SK-N-SH (cell line): ENCODE results near the gene CAPZA2. TPM values are rescaled to one million over a fixed set of nuclear protein-coding genes. Genes with fewer than 3 reads are reported as not detected.

Source experiments
- CTCF ChIA-PET: fragments of 300-600, 350-600 bp; formaldehyde crosslinking; extraction: SDS; loops from one replicate; lab custom pipeline; 2021; lab: Yijun Ruan, JAX
- POLR2A ChIA-PET: fragments of 350-600 bp; sonication (Branson Sonifier 250); formaldehyde crosslinking; extraction: SDS; loops from one replicate; lab custom pipeline; 2020; ENCODE audit warnings: antibody characterized with exemption, inconsistent platforms; lab: Yijun Ruan, JAX
- DNase-seq: peaks from one replicate; pipeline ENCODE4 v3.0.0; 2012
- H2AFZ ChIP-seq: fragments of 200-600 bp; sonication (generic); 2 replicates; pipeline ENCODE4 v1.8.1; 2016; ENCODE audit warnings: antibody characterized with exemption, mild to moderate bottlenecking, low read depth
- H3F3A ChIP-seq: fragments of 200-600 bp; sonication (generic); replicated peaks from 2 replicates; pipeline ENCODE3; 2016; ENCODE audit warnings: antibody characterized with exemption, mild to moderate bottlenecking; ENCODE audit not compliant: insufficient read depth
- H3K27ac ChIP-seq, 2 experiments: fragments of 200-500 bp in 1 of 2; fragments of 200-600 bp in 1 of 2; sonication (Bioruptor generic) in 1 of 2; sonication (generic), shearing (Covaris generic) in 1 of 2; 2 replicates each; pipeline versions ENCODE4 v1.5.1 to v1.6.1; 2014 to 2016; ENCODE audit warnings: low read depth in 2 of 2, inconsistent platforms in 1 of 2, low read length in 1 of 2, mild to moderate bottlenecking in 1 of 2, mixed read lengths in 1 of 2
- H3K27me3 ChIP-seq: fragments of 200-600 bp; sonication (generic), shearing (Covaris generic); 2 replicates; pipeline ENCODE4 v1.6.1; 2016; ENCODE audit warnings: mixed run types; ENCODE audit not compliant: insufficient read depth
- H3K36me3 ChIP-seq, 2 experiments: fragments of 200-500 bp in 1 of 2; fragments of 200-600 bp in 1 of 2; sonication (Bioruptor generic) in 1 of 2; sonication (generic) in 1 of 2; replicated peaks in 1 of 2; 2 replicates each; pipeline versions ENCODE3 to v1.5.1; 2014 to 2016; ENCODE audit warnings: low read length in 1 of 2, mild to moderate bottlenecking in 1 of 2; ENCODE audit not compliant: insufficient read depth in 2 of 2, control insufficient read depth in 1 of 2
- H3K4me1 ChIP-seq, 2 experiments: fragments of 200-500 bp in 1 of 2; fragments of 200-600 bp in 1 of 2; sonication (Bioruptor generic) in 1 of 2; sonication (generic), shearing (Covaris generic) in 1 of 2; 2 replicates each; pipeline versions ENCODE4 v1.5.1 to v1.6.1; 2014 to 2016; ENCODE audit warnings: low read depth in 1 of 2, low read length in 1 of 2, mixed run types in 1 of 2; ENCODE audit not compliant: insufficient read depth in 2 of 2, control insufficient read depth in 1 of 2
- H3K4me2 ChIP-seq: fragments of 200-600 bp; sonication (generic), shearing (Covaris generic); 2 replicates; pipeline ENCODE4 v1.6.1; 2017; ENCODE audit warnings: mixed run types
- H3K4me3 ChIP-seq, 2 experiments: fragments of 200-500 bp in 1 of 2; fragments of 200-600 bp in 1 of 2; sonication (Bioruptor generic) in 1 of 2; sonication (generic), shearing (Covaris generic) in 1 of 2; 2 replicates each; pipeline versions ENCODE4 v1.5.1 to v1.8.1; 2014 to 2016; ENCODE audit warnings: low read depth in 2 of 2, inconsistent platforms in 1 of 2, low read length in 1 of 2, mild to moderate bottlenecking in 1 of 2, mixed read lengths in 1 of 2, moderate library complexity in 1 of 2
- H3K79me2 ChIP-seq: fragments of 200-600 bp; sonication (generic); 2 replicates; pipeline ENCODE4 v1.8.1; 2017; ENCODE audit warnings: mild to moderate bottlenecking; ENCODE audit not compliant: insufficient read depth
- H3K9ac ChIP-seq: fragments of 200-600 bp; sonication (generic); 2 replicates; pipeline ENCODE4 v1.6.1; 2017; ENCODE audit warnings: mixed run types
- H3K9me2 ChIP-seq: fragments of 200-600 bp; sonication (generic); 2 replicates; pipeline ENCODE4 v1.6.1; 2017; ENCODE audit warnings: mixed run types
- H3K9me3 ChIP-seq: fragments of 200-600 bp; sonication (generic); 2 replicates; pipeline ENCODE4 v1.6.1; 2017; ENCODE audit warnings: mixed run types, mild to moderate bottlenecking, moderate library complexity
- H4K20me1 ChIP-seq: fragments of 200-600 bp; sonication (generic); 2 replicates; pipeline ENCODE4 v1.6.1; 2017; ENCODE audit warnings: mild to moderate bottlenecking, mixed run types; ENCODE audit not compliant: insufficient read depth
- CHD2 ChIP-seq: fragments of 150-350 bp; IDR thresholded peaks from 2 replicates; pipeline ENCODE4 v1.6.1; 2018; ENCODE audit warnings: low read length; ENCODE audit not compliant: partially characterized antibody
- CTCF ChIP-seq: fragments of 200-600 bp; sonication (generic); IDR thresholded peaks from 2 replicates; pipeline ENCODE4 v1.6.1; 2017; ENCODE audit warnings: antibody characterized with exemption, mild to moderate bottlenecking, moderate library complexity
- EP300 ChIP-seq, 2 experiments: IDR thresholded peaks; 2 replicates each; pipeline versions ENCODE4 v1.4.0 to v1.6.1; 2012; ENCODE audit warnings: borderline replicate concordance in 1 of 2, low read depth in 1 of 2, low read length in 1 of 2
- EZH2phosphoT487 ChIP-seq: fragments of 200-600 bp; sonication (generic); IDR thresholded peaks from 2 replicates; pipeline ENCODE4 v1.6.1; 2017; ENCODE audit warnings: low read depth, mixed run types, mild to moderate bottlenecking, antibody characterized with exemption, moderate library complexity, borderline replicate concordance
- FOSL2 ChIP-seq: IDR thresholded peaks from 2 replicates; pipeline ENCODE4 v1.4.0; 2012; ENCODE audit warnings: low read depth, mild to moderate bottlenecking, moderate library complexity, borderline replicate concordance
- FOXJ3 ChIP-seq: sonication (generic); formaldehyde crosslinking; IDR thresholded peaks from 2 replicates; pipeline ENCODE4 v1.5.1; 2020; ENCODE audit warnings: mild to moderate bottlenecking, missing genetic modification reagents
- FOXM1 ChIP-seq: IDR thresholded peaks from 2 replicates; pipeline ENCODE4 v1.4.0; 2012; ENCODE audit warnings: low read depth, mild to moderate bottlenecking
- GABPA ChIP-seq: IDR thresholded peaks from 2 replicates; pipeline ENCODE4 v1.4.0; 2012; ENCODE audit warnings: low read depth, mild to moderate bottlenecking
- GATA2 ChIP-seq: sonication (generic); formaldehyde crosslinking; IDR thresholded peaks from 2 replicates; pipeline ENCODE4 v1.5.0; 2020; ENCODE audit warnings: mild to moderate bottlenecking, missing genetic modification reagents
- JUND ChIP-seq: IDR thresholded peaks from 2 replicates; pipeline ENCODE4 v1.4.0; 2012
- NRF1 ChIP-seq: IDR thresholded peaks from 2 replicates; pipeline ENCODE4 v1.6.1; 2012; ENCODE audit warnings: low read depth, mild to moderate bottlenecking, low read length
- RFX5 ChIP-seq: IDR thresholded peaks from 2 replicates; pipeline ENCODE4 v1.6.1; 2012; ENCODE audit warnings: mild to moderate bottlenecking, improper control_type of control experiment, low read length
- RXRA ChIP-seq: IDR thresholded peaks from 2 replicates; pipeline ENCODE4 v1.4.0; 2012; ENCODE audit warnings: low read depth, mild to moderate bottlenecking, borderline replicate concordance
- SMC3 ChIP-seq: IDR thresholded peaks from 2 replicates; pipeline ENCODE4 v1.6.1; 2012; ENCODE audit warnings: low read depth, low read length, improper control_type of control experiment
- TCF12 ChIP-seq: IDR thresholded peaks from 2 replicates; pipeline ENCODE4 v1.4.0; 2012
- YY1 ChIP-seq: IDR thresholded peaks from 2 replicates; pipeline ENCODE4 v1.4.0; 2012; ENCODE audit warnings: low read depth, mild to moderate bottlenecking
- WGBS: methylation state at CpG from one replicate; pipeline ENCODE4 v1.1.6; 2017; ENCODE audit warnings: low lambda C conversion rate; 5-methylcytosine and 5-hydroxymethylcytosine counted together
- polyA plus RNA-seq, 3 experiments: library from polyadenylated mRNA; depleted of rRNA; stranded (reverse); fragments of >200 nt; gene quantifications; 2 replicates each; pipeline ENCODE4 v1.2.3, GENCODE V29; 2012
- TF ChIP-seq, protein P1 (sequence below): IDR thresholded peaks from 2 replicates; pipeline ENCODE4 v1.4.0; 2012; ENCODE audit warnings: low read depth, borderline replicate concordance

The CAPZA2 gene
- polyA plus RNA-seq, 1 of the 3 experiments (the other 2 are of a cell fraction), result 44.6 TPM

DNA sequence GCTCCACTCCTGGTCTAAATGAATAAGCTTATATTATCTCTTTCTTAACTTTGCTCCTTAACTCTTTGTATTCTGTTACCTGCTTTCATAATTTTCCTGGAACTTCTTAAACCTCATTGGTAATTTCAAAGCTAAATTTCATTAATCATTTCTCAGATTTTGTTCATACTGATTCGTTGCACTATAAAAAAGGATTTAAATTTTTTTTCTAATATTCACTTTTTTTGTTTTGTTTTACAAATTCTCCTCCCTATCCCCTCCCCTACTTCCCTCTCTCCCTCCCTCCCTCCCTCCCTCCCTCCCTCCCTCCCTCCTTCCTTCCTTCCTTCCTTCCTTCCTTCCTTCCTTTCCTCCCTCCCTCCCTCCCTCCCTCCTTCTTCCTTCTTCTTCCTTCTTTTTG lies 105.6 kb downstream of the CAPZA2 start:
- Histone ChIP-seq H3K9me3 (no peaks in the 10 kb centered on the region), H3K4me2 (no peak overlapping the region), H3K9ac (no peak overlapping the region), H3K36me3 (no peaks in the 10 kb centered on the region), H3K4me3 (no peak overlapping the region), H4K20me1 (no peaks in the 10 kb centered on the region), H2AFZ (no peak overlapping the region), H3K79me2 (peaks cover 58% of the 10 kb centered on the region), H3K27me3 (no peaks in the 10 kb centered on the region), H3K4me1 (peaks cover 0 to 6% of the 10 kb centered on the region in 2 experiments; a peak in 2 of 4 replicates)
- POLR2A ChIA-PET, result no interaction called here
- 69% methylated on average over 1 of the region's 1 CpG for WGBS
- CTCF ChIA-PET, result interaction anchor here (1.4 to 6.4 kb wide), 4 partner anchors 11 to 159 kb away, joined by 5 to 57 read pairs (median 6); no protein-coding TSS in a partner anchor
- DNase-seq, result no peak
- TF ChIP-seq GABPA (no peak), JUND (no peak), RFX5 (no peak), EZH2phosphoT487 (no peak), FOXM1 (no peak), CHD2 (no peak), RXRA (no peak), GATA2 (CRISPR knock-in tag) (no peak)
- TF ChIP-seq, protein P1, sequence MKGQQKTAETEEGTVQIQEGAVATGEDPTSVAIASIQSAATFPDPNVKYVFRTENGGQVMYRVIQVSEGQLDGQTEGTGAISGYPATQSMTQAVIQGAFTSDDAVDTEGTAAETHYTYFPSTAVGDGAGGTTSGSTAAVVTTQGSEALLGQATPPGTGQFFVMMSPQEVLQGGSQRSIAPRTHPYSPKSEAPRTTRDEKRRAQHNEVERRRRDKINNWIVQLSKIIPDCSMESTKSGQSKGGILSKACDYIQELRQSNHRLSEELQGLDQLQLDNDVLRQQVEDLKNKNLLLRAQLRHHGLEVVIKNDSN, result no peak
- TF ChIP-seq, all 33 proteins: peak for 0
- no peak overlapping the region for H3K27ac ChIP-seq
- no peaks in the 10 kb centered on the region for H3F3A ChIP-seq
- H3K9me2 ChIP-seq, result no peaks in the 10 kb centered on the region

GRCh38 chr7:116968631-116969030 lies 106.2 kb downstream of the CAPZA2 start:
- H3K9me3 ChIP-seq, result no peaks in the 10 kb centered on the region
- peaks cover 59% of the 10 kb centered on the region for H3K79me2 ChIP-seq
- H3K27me3 ChIP-seq, result no peaks in the 10 kb centered on the region
- POLR2A ChIA-PET, result no interaction called here
- H4K20me1 ChIP-seq, result no peaks in the 10 kb centered on the region
- no peak for DNase-seq
- no peak overlapping the region for H2AFZ ChIP-seq
- TF ChIP-seq, protein P1, result no peak
- TF ChIP-seq FOXM1, result no peak
- TF ChIP-seq FOSL2, result no peak
- TF ChIP-seq SMC3, result no peak
- no peak for TF ChIP-seq EP300 (IDR thresholded peaks at IDR 0.05; ENCODE audit: borderline replicate concordance in 1 of 2, low read depth in 1 of 2, low read length in 1 of 2)
- TF ChIP-seq YY1, result no peak
- no peak for TF ChIP-seq TCF12
- no peak for TF ChIP-seq NRF1
- no peak for TF ChIP-seq CTCF
- TF ChIP-seq RFX5, result no peak
- no peak for TF ChIP-seq FOXJ3 (CRISPR knock-in tag)
- H3K4me2 ChIP-seq, result no peak overlapping the region
- H3K36me3 ChIP-seq, result peaks cover 0 to 5% of the 10 kb centered on the region in 2 experiments
- no peak overlapping the region for H3K9ac ChIP-seq
- peaks cover 0 to 6% of the 10 kb centered on the region in 2 experiments; a peak in 2 of 4 replicates for H3K4me1 ChIP-seq
- H3K9me2 ChIP-seq, result no peaks in the 10 kb centered on the region
- no peak overlapping the region for H3K27ac ChIP-seq
- no peaks in the 10 kb centered on the region for H3F3A ChIP-seq
- CTCF ChIA-PET, result interaction anchor here (1.4 to 6.4 kb wide), 4 partner anchors 12 to 159 kb away, joined by 5 to 57 read pairs (median 6); no protein-coding TSS in a partner anchor
- H3K4me3 ChIP-seq, result no peak overlapping the region
